GM23338 (cell line): ENCODE measurements around the gene ERICH3.

ENCODE experiments used
- CTCF ChIP-seq, 2 experiments: fragments of 200-600 bp in 1 of 2; sonication (generic) in 1 of 2; conservative IDR thresholded peaks; 2 replicates each; pipeline versions ENCODE4 v1.5.1 to v1.6.1; 2016 to 2017; ENCODE audit warnings: antibody characterized with exemption in 2 of 2, low read depth in 2 of 2, mild to moderate bottlenecking in 2 of 2, moderate library complexity in 1 of 2
- EZH2 ChIP-seq: fragments of 200-600 bp; sonication (generic); IDR thresholded peaks from one replicate; pipeline ENCODE4 v1.8.0; 2017; ENCODE audit warnings: antibody characterized with exemption, mild to moderate bottlenecking, low read depth; ENCODE audit not compliant: unreplicated experiment
- EZH2phosphoT487 ChIP-seq: fragments of 200-600 bp; sonication (generic); IDR thresholded peaks from one replicate; pipeline ENCODE4 v1.8.1; 2018; ENCODE audit warnings: antibody characterized with exemption; ENCODE audit not compliant: unreplicated experiment
- POLR2AphosphoS5 ChIP-seq: IDR thresholded peaks from 2 replicates; pipeline ENCODE4 v1.6.1; 2016; ENCODE audit warnings: antibody characterized with exemption, low read depth
- TF ChIP-seq, protein P1 (sequence below): IDR thresholded peaks from 2 replicates; pipeline ENCODE4 v1.6.1; 2016; ENCODE audit warnings: antibody characterized with exemption

GRCh38 chr1:74650561-74650960 lies 23.0 kb downstream of the ERICH3 start:
- TF ChIP-seq EZH2phosphoT487 (no peak), EZH2 (no peak), CTCF (conservative IDR thresholded peaks at IDR 0.05; ENCODE audit: low read depth in 2 of 2) (no peak), POLR2AphosphoS5 (no peak)
- TF ChIP-seq, protein P1, sequence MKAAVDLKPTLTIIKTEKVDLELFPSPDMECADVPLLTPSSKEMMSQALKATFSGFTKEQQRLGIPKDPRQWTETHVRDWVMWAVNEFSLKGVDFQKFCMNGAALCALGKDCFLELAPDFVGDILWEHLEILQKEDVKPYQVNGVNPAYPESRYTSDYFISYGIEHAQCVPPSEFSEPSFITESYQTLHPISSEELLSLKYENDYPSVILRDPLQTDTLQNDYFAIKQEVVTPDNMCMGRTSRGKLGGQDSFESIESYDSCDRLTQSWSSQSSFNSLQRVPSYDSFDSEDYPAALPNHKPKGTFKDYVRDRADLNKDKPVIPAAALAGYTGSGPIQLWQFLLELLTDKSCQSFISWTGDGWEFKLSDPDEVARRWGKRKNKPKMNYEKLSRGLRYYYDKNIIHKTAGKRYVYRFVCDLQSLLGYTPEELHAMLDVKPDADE: no peak
